ENCODE measurements around the gene OLFML2A.

Gene OLFML2A

DNA sequence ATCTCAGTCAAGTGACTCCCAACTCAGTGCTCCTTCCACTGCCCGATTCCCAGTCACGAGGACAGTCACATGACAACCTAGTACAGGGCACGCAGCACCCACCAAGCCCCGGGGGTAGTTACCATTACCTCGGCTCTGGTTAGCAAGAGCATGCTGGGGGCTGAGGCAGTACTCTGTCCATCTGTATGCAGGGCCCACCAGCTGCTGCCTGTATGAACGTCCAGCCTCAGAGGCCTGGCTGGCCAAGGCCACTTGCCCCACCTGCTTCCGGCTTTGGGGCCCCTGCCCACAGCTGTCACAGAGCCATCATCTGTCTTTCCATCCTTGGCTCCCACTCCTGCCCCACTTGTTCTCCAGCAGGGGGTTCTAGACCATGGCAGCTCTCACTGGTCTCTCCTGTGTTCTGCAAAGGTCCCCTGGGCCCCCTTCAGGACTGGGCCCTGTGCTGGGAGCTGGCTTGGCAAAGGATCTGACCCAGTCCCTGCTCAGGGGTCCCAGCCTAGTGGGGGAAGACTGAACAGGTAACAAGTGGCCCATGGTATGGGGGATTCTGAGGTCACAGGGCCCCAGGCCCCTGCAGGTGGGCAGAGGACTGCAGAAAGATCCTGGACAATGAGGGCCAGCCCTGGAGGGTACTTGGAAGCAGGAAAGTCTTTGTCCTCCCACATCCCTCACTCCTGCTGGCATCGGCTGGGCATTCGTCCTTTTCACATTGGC is 81.6 kb downstream of the OLFML2A start:
- no peak for DNase-seq
- intact Hi-C loops (cut with DNase I) = no loop called here

DNA sequence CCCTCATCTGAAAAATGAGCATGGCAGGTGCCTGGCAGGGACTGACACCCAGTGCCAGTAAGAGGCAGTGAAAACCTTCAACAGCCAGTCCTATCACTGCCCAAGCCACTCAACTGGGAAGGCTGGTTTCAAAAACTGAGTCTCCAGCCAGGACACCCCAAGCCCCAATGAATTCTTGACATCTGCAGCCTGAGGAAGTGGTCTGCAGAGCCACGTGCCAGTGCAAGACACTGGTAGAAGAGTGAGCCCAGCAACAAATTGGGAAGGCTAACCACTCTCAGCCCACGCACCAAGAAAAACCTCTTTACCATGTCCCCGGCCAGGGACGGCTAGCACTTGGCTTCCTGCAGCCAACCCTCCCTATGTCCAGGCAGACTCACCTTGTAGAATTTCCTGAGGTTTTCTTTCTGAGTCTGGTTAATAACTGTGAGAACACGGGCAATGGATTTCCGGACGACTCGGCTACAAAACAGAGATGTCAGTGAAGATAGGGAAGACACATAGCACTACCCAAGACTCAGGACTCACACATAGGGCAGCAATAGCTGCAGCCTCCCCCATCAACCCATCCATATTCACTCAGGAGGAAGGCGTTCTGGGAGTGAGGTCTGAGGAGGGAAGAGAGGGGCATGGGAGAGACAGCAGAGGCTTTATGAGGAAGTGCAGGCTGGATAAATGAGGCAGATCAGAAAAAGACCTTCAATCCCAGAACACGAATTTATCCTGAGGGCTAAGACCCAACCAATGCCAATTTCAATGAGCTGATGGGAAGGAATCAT is 83.1 kb downstream of the OLFML2A start:
- intact Hi-C loops (cut with DNase I) = no loop called here
- no peak for DNase-seq

DNA sequence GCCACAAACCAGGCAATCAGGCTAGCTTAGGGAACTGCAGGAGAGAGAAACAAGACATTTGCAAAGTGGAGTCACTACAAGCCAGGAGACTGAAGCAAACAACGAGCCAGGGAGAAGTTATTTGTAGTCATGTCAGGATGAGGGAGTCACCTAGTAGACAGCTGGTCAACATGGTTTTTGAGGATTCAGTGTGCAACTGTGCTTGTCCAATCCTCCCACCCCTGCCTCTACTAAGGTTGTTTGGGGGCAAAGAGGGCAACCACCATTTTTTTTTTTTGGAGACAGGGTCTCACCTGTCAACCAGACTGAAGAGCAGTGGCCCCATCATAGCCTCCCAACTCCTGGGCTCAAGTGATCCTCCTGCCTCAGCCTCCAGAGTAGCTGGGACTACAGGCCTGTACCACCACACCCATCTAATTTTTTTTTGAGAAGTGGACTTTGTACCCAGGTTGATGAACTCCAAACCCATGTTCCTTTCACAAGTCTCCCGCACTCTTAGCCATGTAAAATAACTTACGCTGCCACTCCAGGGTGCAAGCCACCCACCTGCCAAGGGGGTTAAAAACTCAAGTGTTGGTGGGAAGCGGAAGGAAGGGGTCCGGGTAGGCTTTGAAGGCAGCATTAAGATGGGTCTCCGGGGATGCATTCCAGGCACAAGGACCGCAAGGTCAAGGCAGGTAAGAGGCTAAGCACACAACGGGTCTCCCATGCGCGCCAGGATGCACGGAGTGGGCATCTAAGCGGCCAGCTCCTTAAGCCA is 83.8 kb downstream of the OLFML2A start:
- DNase-seq = no peak
- intact Hi-C loops (cut with DNase I) = no loop called here

DNA sequence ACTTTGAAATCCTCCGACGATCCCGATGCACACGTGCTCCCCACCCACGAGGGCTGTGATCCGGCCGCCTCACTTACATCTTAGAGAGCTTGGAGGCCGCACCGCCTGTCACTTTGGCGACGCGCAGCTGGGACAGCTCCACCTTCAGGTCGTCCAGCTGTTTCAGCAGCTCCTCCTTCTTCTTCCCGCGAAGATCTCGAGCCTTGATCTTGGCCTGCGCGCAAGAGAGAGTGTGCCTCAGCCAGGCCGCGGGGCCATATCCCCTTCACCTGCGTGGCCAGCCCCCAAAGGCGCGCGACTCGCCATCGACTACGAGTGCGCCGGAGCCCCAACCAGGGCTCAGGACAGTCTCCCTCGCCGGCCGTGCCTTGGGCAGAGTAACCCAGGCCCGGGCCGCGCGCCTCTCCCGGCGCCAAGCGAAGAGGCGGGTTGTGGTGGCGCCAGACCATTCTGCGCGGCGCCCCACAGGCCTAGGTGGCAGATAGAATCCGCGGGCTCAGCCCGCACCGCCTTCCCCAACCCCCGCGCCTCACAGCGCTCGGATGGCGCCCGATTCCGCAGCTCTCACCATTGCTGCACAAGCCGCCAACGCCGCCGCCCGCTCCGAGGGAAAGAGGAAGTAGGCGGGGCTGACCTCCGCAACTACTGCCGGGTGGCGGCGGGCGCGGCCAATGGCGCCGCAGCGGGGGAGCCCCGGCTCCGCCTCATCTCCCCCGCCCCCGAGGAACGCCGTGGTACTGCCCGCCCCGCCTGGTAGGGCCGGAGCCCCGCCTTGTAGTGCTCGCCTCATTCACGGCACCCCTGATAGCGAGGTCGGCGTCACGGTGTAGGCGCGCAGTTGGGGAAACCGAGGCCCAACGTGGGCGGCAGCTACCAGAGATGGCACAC is 84.7 kb downstream of the OLFML2A start, which contains the start of the genes ARPC5L and RPL35:
Gene ARPC5L, plus strand, starts transcription at position 789 of the 888 bp plus-strand sequence. CDS start 7,161 bp downstream, outside the sequence.
Gene RPL35, minus strand, starts transcription at position 616 of the 888 bp plus-strand sequence. Its CDS starts 45 bp downstream, at position 571.
- peak; percentile 90 to 99 (median 97) for DNase-seq
- intact Hi-C loops (cut with DNase I) = no loop called here

DNA sequence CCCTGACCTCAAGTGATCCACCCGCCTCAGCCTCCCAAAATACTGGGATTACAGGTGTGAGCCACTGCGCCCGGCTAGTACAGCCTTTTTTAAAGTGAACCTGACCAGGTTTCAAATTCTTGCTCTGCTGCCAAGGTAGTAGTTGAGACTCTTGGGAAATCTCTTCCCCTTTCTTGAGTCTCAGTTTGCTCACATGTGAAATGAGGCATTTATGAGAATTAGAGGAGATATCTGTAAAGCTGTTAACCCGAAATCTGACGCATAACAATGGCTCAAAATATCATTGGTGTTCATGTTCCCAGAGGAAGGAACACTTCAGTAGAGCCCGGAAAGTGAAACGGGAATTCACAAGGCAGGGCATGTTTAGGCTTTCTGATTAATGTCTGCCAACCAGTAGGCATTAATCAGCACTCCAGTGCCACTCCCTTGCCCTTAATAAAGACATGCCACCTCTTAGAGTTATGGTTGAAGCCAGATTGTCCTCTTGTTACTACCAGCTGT is 86.5 kb downstream of the OLFML2A start:
- no peak for DNase-seq
- intact Hi-C loops (cut with DNase I) = no loop called here

All from head of caudate nucleus (tissue), 42 donors.